HG03103 (cell line): Measurements from ENCODE around the gene TSGA10.
A peak's percentile ranks its signal among the peaks of the same experiment; 100 is the strongest.
"Not testable (repeated sequence)": the region's sequence is repeated elsewhere in the genome, so short reads cannot be mapped to it uniquely, and the experiment has no call there.

Experiments
- ATAC-seq: cut with Tn5 transposase; IDR thresholded peaks from one replicate; pipeline ENCODE4 v1.9.1; 2021; ENCODE audit warnings: low read depth; ENCODE audit not compliant: unreplicated experiment

TSGA10 gene, protein sequence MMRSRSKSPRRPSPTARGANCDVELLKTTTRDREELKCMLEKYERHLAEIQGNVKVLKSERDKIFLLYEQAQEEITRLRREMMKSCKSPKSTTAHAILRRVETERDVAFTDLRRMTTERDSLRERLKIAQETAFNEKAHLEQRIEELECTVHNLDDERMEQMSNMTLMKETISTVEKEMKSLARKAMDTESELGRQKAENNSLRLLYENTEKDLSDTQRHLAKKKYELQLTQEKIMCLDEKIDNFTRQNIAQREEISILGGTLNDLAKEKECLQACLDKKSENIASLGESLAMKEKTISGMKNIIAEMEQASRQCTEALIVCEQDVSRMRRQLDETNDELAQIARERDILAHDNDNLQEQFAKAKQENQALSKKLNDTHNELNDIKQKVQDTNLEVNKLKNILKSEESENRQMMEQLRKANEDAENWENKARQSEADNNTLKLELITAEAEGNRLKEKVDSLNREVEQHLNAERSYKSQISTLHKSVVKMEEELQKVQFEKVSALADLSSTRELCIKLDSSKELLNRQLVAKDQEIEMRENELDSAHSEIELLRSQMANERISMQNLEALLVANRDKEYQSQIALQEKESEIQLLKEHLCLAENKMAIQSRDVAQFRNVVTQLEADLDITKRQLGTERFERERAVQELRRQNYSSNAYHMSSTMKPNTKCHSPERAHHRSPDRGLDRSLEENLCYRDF

DNA sequence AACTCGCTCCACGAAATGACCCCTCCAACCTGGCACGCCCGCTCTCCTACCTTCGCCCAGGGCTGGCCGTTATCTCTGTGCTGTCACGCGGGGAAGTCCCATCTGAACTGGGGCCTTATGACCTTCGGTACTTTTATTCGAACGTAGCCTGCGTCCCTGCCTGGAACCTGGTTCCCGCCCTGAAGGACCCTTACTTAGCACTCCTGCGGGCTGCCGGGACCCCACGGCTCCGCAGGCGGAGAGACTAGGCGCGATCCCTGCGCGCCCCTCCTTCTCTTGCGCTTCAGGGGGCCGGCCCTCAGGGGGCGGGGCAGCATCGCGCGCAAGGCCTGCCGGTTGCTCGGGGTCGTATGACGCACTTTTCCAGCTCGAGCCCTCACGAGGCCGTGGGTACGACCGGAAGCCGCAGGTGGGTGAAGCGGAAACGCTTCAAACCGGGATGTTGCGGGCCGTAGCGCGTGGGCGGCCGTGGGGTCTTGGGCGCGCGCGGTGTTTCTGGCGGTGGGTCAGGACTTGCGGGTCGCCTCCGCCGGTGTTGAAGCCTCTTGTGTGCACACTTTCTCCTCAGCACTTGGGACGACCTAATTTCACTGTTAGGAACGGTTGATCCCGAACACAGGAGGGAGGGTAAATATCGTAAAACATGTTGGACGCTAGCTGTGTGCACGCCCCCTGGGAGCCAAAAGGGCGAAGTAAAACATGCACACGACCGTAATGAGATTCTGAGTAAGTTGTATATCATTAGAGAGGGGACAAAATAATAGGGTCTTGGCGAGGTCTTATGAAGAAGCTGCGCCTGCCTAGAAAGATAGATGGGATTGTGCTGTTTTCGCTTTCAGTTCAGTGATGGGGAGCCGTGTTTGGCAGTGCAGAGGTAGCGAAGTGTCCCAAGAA, at the start of gene TSGA10, which contains the start of gene LIPT1:
Gene TSGA10, minus strand, starts transcription at position 300 of the 894 bp plus-strand sequence. CDS start 45,503 bp downstream, outside the sequence.
Gene LIPT1, plus strand, starts transcription at position 325 of the 894 bp plus-strand sequence. CDS start 6,991 bp downstream, outside the sequence.
- ATAC-seq, result peak; percentile 90

DNA sequence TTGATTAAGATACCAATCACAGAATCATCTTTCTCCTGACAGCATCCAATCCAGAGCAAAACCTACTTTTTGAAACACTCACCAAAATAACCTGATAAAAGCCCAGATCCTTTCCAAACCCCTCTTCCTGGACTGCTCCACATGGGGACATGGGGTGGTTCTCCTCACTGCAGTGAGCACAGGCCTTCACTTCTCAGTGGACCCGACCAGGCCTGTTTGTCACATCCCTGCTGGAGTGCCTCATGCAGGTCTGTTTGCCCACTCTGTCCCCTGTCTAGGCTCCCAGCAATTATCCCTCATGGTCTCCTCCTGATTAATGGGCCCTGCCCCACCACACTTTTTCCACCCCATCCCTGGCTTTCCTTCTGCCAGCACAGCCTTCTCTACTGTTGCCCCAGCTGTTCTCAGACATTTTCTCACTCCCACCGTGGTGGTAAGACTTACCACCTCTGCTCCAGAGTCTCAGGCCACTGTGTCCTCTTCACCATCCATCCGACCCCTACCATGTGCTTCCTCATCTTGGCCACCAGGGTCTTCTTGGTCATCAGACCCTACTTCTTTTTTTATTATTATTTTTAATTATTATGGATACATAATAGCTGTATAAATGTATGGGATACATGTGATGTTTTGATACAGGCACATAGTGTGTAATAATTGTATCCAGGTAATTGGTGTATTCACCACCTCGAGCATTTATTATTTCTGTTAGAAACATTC, 47.4 kb upstream of the TSGA10 start:
- ATAC-seq, result no peak

DNA sequence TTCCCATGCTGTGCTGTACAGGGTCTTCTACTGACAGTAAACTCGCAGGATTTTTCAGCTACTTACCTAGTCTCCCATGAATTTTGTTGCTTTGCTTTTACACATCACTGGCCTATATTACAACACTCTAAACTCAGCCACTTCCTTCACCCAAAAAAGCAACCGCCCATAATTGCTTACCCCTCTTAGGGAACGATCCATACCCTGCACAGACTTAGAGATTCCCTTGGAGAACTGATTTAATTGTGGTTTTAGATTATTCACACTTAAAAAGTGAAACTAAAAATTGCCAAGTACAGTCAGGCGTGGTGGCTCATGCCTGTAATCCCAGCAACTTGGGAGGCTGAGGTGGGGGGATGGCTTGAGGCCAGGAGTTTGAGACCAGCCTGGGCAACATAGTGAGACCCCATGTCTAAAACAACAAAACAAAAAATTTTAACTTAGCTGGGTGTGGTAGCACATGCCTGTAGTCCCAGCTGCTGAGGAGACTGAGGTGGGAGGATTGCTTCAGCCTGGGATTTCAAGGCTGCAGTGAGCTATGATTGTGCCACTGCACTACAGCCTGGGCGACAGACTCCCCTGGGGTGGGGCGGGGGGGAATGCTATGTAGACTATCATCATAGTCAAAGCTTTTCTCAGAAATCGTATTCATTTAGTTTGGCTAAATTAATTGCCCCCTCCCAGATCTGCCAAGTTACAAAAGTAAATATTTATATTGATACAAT, 45.5 kb upstream of the TSGA10 start:
- ATAC-seq, result no peak

DNA sequence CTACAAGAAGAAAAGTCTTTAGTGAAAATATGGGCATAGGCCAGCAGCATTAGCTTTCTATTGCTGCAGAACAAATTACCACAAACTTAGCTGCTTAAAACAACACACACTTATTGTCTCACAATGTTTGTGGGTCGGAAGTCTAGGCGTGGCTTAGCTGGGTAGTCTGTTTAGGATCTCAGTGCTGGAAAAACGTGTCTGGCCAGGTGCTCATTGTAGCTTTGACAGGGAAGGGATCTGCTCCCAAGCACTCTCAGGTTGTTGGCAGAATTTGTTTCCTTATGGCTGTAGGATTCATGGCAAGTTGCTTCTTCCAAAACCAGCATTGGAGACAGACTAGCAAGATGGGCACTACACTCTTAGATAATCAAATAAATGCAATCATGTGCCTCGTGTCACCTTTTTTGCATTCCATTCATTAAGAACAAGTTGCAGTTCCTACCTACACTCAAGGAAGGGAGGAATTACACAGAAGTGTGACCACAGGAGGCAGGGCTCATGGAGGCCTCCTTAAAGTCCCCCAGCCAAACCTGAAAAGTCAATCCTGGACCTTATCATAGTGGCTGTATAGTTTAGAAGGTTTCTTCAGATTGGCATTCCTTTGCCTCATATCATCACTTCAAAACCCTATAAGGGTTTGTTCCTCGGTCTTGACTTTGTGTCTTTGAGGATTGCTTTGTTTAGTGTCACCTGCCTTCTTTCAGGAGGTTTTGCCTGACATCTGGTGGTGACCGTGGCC, 43.5 kb upstream of the TSGA10 start:
- ATAC-seq, result no peak

DNA sequence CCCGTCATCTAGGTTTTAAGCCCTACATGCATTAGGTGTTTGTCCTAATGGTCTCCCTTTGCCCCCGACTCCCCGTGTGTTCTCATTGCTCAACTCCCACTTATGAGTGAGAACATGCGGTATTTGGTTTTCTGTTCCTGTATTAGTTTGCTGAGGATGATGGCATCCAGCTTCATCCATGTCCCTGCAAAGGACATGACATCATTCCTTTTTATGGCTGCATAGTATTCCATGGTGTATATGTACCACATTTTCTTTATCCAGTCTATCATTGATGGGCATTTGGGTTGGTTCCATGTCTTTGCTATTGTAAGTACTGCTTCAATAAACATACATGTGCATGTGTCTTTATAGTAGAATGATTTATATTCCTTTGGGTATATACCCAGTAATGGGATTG, 37.6 kb upstream of the TSGA10 start:
- not testable (repeated sequence) for ATAC-seq

DNA sequence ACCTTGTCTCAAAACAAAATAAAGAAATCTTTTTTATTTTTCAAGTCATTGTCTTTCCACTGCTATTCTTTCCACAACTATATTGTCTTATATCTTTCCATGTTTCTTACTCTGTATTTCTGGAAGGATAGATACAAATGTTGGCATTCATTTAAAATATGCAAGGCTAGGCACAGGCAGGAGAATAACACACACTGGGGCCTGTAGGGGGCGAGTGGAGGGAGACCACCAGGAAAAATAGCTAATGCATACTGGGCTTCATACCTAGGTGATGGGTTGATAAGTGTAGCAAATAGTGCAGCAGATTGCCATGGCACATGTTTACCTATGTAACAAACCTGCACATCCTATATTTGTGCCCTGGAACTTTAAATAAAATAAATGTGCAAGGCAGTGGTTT, 35.8 kb upstream of the TSGA10 start:
- no peak for ATAC-seq

DNA sequence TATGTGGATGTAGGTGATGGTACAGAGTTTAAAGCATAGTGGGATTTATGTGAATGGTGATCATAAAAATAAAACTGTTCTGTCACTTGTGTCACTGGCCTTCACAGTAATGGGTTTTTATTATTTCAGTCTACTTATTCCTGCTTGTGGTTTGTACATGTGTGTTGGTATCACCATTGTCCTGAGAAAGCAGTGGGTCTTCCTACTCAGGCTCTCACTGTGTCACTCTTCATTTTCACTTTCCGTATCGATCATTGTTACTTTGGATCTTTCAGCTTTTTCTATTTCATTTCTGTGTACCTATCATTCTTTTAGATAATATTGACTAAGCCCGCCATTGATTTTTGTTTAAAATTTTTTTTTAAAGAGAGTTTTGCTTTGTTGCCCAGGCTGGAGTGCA, 33.6 kb upstream of the TSGA10 start:
- no peak for ATAC-seq

DNA sequence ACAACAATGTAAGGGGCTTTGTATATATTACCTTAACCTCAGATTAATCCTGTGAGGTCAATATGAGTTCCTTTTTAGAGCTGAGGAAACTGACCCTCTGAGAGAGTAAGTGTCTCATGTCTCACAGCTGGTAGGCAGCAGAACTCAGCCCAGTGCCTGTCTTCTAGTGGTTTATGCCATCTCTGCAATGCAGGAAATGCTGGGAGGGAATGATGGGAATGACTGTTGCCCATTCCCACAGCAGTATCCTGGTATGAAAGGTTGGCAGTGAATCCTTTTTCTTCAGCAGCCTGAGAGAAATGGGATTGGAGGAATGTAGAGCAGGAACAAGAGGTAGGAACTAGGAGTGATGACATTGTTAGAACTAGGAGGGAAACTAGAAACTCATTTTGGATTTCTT, 32.3 kb upstream of the TSGA10 start:
- no peak for ATAC-seq

DNA sequence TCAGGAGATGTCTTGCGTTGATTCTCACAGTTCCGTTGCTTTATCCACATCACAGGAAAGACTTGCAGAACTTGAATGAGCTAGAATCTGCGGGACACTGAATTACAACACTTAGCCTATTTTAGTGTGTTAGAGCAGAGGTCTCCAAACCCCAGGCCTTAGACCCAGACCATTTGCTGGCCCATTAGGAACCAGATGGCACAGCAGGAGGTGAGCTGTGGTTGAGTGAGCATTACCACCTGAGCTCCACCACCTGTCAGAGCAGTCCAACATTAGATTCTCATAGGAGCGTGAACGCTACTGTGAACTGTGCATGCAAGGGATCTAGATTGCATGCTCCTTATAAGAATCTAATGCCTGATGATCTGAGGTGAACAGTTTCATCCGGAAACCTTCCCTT, 30.1 kb upstream of the TSGA10 start:
- no peak for ATAC-seq

DNA sequence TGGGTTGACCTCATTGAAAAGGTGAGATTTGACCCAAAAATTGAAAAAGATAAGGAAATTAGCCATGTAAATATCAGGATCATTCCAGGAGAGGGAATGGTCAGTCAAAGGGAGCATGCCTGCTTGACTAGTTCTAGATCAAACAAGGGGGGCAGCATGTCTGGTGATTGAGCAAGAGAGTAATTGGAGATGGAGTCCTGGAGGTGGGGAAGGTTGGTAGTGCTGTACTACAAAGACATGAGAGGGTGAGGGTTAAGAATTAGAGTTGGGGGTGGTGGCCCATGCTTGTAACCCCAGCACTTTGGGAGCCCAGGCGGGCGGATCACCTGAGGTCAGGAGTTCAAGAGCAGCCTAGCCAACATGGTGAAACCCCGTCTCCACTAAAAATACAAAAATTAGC, 28.3 kb upstream of the TSGA10 start:
- no peak for ATAC-seq

DNA sequence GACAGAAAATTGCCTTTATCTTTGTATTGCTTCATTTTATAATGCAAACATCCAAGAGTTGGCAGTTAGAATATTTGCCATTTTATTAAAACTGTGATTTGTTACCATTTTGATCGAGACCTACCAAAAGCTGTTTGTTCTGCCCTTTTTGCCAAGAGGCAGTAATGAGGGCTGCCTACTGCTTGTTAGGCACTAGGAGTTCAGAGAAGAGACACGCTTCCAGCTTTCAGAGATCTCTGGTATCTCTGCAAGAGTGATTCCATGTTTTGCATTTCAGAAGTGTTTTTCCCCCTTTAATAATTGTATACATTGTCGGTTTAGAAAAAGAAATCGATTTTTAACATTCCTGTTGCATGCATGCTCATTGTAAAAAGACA, 26.9 kb upstream of the TSGA10 start:
- ATAC-seq, result no peak

DNA sequence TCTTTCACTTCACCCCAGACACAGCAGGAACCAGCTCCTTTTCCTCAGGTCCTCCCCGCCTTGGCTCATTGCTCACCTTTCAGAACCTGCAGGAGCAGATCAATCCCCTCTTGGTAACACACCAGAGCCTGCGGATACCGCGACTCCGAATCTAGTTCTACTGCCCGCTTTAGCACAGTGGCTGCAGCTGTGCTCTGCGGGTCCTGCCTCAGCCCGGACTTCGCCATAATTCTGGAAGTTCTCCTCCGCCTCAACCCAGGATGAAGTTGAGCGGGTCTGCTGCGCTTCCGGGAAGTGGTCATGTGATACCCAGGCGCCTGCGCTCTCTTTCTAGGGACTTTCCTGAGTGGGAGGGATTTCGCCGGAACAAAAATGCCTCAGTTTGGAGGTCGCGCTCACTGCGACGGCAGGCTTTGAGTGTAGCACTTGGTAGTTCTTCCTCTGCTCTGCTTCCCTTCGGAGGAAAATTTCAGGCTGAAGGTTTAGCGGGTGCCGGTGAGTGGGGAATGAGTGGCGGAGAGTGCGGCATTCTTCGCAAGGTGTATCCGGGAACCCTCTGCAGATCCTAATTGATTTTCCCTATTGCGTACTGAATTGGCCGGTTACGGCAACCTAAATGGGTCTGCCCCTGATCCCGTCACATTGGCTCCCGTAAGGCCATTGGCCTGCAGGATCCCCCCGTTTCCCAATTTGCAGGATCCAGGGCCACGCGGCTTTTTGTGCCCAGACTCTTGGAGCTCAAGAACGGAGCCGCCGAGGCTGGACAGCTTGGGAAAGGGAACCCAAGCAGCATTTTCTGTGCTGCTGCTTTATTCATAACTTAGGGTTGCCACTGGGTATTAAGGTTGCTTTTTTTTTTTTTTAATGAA, 26.2 kb upstream of the TSGA10 start, which contains the start of the genes MITD1 and MRPL30:
Gene MITD1, minus strand, starts transcription at position 304 of the 869 bp plus-strand sequence. Its CDS starts 77 bp downstream, at position 227.
Gene MRPL30, plus strand, starts transcription at position 430 of the 869 bp plus-strand sequence. CDS start 5,020 bp downstream, outside the sequence.
- ATAC-seq, result peak; percentile 66

DNA sequence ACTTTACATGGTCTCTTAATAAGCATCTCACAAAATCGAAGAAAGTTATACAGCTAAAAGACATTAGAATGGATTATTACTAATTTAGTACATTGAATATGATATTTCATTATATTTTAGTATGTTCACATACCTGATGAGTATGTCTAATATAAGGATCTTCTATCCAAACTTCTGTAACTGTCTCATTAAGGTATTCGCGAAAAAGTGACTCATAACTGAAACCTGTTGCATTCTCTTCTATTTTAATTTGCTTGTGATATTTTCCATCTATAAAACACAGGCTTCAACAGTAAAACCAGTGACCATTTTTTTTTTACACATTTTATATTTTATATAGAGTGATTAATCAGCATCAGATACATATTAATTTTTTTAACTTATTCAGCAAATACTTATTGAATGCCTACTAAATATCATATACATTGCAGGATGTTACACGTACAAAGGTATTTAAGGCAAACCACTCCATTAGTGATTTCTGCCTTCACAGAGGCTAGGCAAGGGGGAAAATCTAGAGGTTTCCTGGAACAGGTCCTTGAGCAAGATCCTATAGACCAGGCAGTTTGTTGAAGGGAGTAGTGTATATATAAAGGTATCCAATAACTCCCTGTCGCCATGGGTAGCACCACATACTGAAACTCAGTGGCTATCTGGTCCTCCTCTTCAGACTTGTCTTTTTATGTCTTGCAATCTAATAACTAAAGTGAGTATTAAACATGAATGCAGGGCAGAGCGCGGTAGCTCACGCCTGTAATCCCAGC, 16.8 kb upstream of the TSGA10 start:
- ATAC-seq, result no peak

DNA sequence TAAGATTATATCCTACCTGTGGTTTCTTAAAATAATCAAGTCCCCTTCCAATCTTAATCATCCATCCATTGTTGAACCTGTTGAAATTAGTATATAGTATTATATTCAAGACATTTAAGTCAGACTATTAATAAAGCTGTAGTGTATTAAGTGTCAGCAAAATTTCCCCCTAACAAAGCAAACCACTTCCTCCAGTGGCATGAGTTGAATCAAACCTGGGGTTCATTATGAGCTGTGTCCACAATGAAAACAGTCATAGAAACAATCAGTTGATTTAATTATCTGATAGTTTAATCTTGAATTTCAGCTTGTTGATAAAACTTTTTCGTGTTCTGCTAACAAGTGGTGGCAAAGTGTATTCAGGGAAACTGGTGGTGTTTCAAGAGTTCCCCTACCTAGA, 14.8 kb upstream of the TSGA10 start:
- ATAC-seq, result no peak

DNA sequence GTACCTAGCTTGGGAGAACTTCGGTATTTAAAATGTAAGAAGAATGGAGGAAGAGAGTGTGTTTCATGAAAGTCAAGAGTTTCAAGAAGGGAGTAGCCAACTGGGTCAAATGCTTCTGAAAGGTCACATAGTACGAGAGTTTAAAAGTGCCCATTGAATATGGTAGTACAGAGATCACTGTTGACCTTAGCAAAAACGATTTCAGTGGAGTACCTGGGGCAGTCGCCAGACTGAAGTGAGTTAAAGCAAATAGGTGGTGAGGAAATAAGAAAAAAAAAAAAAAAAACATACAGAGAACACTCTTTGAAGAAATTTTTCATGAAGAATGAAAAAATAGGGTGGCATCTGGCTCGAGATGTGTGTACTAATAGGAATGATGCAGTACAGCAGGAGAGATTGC, 11.5 kb upstream of the TSGA10 start:
- ATAC-seq, result no peak

DNA sequence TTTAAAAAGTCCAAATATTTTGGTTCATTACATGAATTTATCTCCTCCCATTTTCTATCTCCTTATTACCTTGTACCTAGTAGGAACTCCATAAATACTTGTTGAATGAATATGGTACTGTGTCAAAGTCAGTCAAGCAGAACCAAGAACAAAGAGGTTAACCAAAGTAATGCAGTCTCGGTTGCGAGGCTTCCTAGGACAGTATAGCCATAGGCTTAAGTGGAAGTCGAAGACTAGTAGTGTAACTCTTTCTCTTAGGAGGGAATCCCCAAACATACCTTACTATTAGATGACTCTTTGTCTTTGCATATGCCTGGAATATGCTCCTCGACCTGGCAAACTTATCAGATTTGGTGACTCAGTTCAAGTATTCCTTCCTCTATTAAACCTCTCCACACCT, 4.9 kb upstream of the TSGA10 start:
- no peak for ATAC-seq

DNA sequence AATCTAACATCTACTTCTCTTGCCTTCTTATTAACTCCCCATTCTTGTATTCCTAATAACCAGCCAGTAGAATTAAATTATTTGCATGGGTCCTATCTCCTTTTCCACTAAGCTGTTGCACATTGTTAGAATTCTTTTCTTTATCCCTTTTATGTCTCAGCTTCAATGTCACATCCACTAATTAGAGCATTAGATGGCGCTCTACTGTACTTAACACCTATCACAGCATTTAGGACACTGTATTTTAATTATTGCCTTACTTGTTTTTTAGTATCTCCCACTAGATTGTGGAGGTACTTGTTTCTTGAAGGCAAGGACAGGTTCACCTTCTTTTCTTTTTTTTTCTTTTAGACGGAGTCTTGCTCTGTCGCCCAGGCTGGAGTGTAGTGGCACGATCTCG, 3.9 kb upstream of the TSGA10 start:
- no peak for ATAC-seq
